GM12891 (cell line): ENCODE results near the gene HAPLN1.

Experiments used
- POLR2A ChIP-seq: IDR thresholded peaks from 2 replicates; pipeline ENCODE4 v1.6.1; 2011; ENCODE audit warnings: low read depth, low read length, control low read depth
- POLR2AphosphoS5 ChIP-seq: IDR thresholded peaks from 2 replicates; pipeline ENCODE4 v1.6.1; 2011; ENCODE audit warnings: low read depth, low read length, control low read depth

DNA sequence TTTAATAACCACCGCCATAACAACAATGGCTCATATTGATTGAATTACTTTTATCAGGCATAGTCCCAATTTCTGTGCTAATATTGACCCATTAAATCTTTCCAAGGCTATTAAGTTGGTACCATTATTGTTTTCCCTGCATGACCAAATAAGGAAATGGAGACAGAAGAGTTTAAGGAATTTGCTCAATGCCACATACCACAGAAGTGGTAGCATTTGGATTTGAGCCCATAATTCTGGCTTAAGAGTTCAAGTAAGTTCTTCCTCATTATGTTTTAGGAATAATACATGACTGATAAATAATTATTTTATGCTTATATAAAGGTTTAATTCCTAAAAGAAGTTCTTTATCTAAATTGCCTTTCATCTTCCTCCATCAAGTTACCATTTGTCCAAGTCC is 43.4 kb upstream of the HAPLN1 start:
- no peak for TF ChIP-seq POLR2AphosphoS5
- TF ChIP-seq POLR2A = no peak
